GM12864 (cell line): ENCODE results near the gene TMBIM1.

Source experiments
- DNase-seq: peaks from one replicate; pipeline ENCODE4 v3.0.0-alpha.2; 2011; ENCODE audit warnings: low read depth
- H3K4me3 ChIP-seq: 2 replicates; pipeline ENCODE4 v1.5.1; 2011; ENCODE audit warnings: mild to moderate bottlenecking, low read depth, low read length, control low read depth
- TF ChIP-seq, protein P1 (sequence below): IDR thresholded peaks from 2 replicates; pipeline ENCODE4 v1.5.1; 2011; ENCODE audit warnings: low read depth, mild to moderate bottlenecking, moderate library complexity, low read length, control low read depth, inconsistent platforms; ENCODE audit errors: missing control alignments

Gene TMBIM1

DNA sequence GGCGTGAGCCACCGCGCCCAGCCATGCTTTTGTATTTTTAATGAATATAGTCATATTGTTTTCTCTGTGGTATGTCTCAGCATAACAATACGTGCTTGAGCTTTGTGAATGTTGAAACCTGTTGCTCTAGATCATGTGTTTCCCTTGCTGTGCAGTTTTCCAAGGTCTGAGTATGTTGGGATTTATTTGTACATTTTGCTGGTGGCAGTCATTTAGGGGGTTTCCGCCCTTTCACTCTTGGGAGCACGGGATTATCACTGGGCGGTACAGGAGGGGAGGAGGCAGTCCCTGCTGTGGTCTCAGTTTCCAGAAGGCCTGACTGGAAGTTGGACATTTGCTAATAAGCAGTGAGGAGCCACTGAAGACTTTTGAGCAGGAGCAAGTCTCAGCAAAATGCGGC lies 39.4 kb upstream of the TMBIM1 start:
- H3K4me3 ChIP-seq: peak overlapping the region; percentile 29; the same call in 1 of the 2 replicates
- DNase-seq: no peak
- TF ChIP-seq, protein P1, sequence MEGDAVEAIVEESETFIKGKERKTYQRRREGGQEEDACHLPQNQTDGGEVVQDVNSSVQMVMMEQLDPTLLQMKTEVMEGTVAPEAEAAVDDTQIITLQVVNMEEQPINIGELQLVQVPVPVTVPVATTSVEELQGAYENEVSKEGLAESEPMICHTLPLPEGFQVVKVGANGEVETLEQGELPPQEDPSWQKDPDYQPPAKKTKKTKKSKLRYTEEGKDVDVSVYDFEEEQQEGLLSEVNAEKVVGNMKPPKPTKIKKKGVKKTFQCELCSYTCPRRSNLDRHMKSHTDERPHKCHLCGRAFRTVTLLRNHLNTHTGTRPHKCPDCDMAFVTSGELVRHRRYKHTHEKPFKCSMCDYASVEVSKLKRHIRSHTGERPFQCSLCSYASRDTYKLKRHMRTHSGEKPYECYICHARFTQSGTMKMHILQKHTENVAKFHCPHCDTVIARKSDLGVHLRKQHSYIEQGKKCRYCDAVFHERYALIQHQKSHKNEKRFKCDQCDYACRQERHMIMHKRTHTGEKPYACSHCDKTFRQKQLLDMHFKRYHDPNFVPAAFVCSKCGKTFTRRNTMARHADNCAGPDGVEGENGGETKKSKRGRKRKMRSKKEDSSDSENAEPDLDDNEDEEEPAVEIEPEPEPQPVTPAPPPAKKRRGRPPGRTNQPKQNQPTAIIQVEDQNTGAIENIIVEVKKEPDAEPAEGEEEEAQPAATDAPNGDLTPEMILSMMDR: no peak

DNA sequence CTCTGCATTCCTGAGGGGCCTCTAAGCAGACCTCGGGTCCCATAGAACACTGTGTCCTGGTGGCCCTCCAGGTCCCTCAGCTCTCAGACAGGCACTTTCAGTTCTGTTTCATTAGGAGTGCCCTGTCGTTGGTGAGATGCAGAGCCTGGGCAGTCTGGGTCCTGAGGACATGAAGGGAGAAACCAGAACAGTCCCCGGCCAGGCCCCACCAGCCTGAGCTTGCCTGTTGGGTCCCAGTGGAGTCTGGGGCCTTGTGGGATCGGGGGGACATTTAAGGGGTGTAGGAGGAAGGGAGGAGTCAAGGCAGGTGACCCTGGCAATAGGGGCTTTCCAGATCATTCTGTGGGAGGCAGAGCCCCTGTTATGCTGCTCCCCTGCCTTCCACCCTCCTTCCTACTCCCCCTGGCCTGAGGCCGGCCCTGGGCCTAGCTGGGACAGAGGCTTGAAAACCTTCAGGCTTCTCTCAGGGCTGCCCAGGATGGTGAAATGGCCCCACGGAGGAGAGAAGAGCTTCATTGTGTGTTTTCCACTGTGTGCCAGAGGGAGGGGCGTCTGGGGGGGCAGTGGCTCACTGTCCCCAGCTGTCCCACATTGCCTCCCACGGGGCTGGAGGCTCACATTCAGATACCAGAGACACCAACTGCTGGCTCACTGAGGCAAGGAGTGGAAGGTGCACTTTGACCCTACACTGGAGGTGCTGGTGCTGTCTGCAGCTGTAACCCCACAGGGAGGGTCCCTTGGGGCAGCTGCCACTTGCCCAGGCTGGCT lies 37.7 kb upstream of the TMBIM1 start:
- TF ChIP-seq, protein P1: no peak
- no peak overlapping the region; the same call in 1 of the 2 replicates for H3K4me3 ChIP-seq
- no peak for DNase-seq

DNA sequence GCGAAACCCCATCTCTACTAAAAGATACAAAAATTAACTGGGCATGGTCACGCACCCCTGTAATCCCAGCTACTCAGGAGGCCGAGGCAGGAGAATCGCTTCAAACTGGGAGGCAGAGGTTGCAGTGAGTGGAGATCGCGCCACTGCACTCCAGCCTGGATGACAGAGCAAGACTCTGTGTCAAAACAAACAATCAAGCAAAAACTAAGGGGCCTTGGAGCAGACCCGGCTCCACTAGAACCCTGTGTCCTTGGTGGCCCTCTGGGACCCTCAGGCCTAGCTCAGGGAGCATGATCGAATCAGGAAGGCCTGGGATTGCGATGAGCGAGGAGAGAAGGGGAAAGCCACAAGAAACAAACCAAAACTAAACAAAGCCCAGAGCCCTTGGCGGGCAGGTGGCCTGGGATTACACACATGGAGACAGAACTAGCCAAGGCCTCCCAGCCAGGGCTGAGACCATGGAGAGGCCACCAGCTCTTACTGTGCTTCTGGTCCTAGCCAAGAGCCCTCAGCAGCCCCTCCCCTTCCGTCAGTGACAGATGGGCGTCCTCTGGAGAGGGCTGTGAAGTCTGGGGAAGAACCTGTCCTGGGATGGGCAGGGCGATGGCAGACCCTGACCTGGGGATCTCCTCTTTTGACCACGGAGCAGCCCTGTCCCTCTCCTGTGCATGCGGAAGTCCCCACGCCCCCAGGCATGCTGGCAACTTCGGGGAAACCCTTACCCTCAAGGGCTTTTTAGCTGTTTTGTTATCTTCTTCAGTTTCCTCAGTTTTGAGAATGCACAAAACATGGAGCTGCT lies 36.9 kb upstream of the TMBIM1 start:
- no peak overlapping the region for H3K4me3 ChIP-seq
- DNase-seq: no peak
- TF ChIP-seq, protein P1: no peak

DNA sequence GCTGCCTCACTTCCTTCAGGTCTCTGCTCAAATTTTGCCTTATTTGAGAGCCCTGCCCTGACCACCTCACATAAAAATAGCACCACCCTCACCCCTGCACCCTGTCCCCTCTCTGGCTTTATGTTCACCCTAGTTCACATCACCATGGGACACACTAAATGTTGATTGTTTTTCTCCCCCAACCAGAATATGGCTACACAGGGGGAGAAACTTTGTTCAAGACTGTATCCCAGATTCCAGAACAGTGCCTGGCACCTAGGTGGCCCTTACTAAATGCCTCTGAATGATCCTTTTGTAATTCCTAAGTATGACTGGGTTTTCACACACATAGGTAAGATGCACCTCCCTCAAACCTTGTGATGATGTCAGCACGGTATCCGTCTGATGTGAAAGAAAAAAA lies 36.0 kb upstream of the TMBIM1 start:
- TF ChIP-seq, protein P1: no peak
- no peak for DNase-seq
- H3K4me3 ChIP-seq: no peak overlapping the region

DNA sequence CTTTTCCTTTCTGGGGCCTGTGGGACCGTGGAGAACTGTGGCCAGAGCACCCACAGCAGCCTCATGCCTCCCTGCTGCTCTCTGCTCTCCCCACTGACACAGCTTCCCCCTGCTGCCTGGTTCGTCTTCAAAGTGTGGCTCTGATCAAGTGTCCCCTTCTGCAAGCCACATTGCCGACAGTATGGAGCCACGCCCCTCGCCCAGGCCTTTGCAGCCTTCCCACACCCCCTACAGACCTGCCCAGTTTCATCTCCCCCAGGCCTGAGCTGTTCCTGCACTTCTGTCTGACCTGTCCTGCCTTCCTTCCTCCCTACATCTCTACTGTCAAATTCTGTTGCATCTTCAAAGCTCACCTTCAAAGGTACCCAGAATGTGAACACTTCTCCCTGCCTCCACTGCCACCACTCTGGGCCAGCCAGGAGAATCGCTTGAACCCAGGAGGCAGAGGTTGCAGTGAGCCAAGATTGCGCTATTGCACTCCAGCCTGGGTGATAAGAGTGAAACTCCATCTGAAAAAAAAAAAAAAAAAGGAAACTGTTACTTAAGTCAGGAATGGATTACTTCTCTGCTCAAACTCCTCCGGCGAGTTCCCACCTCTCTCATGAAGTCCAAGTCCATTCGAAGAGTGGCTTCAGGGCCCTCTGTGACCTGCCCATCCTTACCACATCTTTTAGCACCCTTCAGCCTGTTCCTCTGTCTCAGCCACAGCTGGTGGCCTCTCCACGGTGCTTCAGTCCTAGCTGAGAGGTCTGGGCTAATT lies 35.3 kb upstream of the TMBIM1 start:
- DNase-seq: no peak
- TF ChIP-seq, protein P1: no peak
- H3K4me3 ChIP-seq: no peak overlapping the region

DNA sequence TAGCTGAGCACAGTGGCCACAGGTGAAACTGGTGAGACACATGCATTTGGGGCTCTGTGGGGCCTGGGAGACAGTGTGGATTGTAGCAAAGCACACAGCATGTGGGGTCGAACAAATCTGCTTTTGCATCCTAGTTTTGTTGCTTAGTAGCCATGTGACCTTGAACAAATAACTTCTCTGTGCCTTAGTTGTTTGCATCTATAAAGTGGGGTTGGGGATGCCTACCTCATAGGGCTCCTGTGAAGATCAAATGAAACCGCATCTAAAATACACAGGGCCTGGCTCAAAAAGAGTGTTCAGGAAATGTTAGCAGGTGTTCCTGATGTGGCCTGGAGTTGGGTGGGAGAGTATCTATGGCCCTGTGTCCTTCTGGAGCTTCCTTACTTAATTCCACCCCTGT lies 34.0 kb upstream of the TMBIM1 start:
- no peak for DNase-seq
- no peak overlapping the region for H3K4me3 ChIP-seq
- TF ChIP-seq, protein P1: no peak
